NT2/D1 (cell line): ENCODE data around the gene CAMTA1.

Source experiments
- DNase-seq: peaks from one replicate; pipeline ENCODE4 v3.0.0-alpha.2; 2011; ENCODE audit warnings: low read depth, low spot score
- H3K27me3 ChIP-seq: 2 replicates; pipeline ENCODE4 v1.6.0; 2011; ENCODE audit warnings: mild to moderate bottlenecking; ENCODE audit not compliant: insufficient read length, insufficient read depth
- H3K36me3 ChIP-seq: 2 replicates; pipeline ENCODE4 v1.6.1; 2011; ENCODE audit warnings: mild to moderate bottlenecking, low read length, mixed read lengths; ENCODE audit not compliant: insufficient read depth, insufficient read length
- H3K4me1 ChIP-seq: 2 replicates; pipeline ENCODE4 v1.5.1; 2011; ENCODE audit not compliant: insufficient read depth, insufficient read length
- H3K4me3 ChIP-seq: 2 replicates; pipeline ENCODE4 v1.5.1; 2011; ENCODE audit warnings: low read depth; ENCODE audit not compliant: insufficient read length
- H3K9ac ChIP-seq: 2 replicates; pipeline ENCODE4 v1.6.0; 2011; ENCODE audit warnings: low read depth; ENCODE audit not compliant: insufficient read length
- H3K9me3 ChIP-seq: 2 replicates; pipeline ENCODE4 v1.5.1; 2011; ENCODE audit warnings: mild to moderate bottlenecking, low read length; ENCODE audit not compliant: insufficient read depth
- SUZ12 ChIP-seq: IDR thresholded peaks from 2 replicates; pipeline ENCODE4 v1.6.1; 2011; ENCODE audit not compliant: insufficient read length, insufficient read depth; ENCODE audit errors: extremely low read depth
- YY1 ChIP-seq: IDR thresholded peaks from 2 replicates; pipeline ENCODE4 v1.6.1; 2011; ENCODE audit not compliant: insufficient read length, insufficient read depth
- ZNF274 ChIP-seq: IDR thresholded peaks from 2 replicates; pipeline ENCODE4 v1.6.1; 2011; ENCODE audit warnings: mild to moderate bottlenecking, low read depth, low read length

Gene CAMTA1

DNA sequence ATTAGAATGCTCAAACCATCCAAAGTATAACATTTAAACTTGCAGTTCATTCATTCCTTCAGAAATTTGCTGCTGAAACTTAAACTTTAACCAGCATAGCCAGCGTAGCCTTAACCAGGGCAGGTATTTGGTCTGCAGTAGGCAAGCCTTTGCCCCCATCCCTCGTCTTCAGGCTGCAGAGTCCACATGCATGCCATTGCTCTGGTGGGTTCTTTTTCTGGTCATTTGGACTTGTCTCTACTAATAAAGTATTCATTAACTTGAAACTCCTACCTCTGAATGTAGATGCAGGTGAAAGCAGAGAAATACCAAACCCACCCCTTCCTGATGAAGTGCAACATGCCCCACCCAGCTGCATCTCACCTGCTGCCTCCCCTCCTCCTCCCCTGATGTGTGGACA, 100.2 kb downstream of the CAMTA1 start:
- Histone ChIP-seq H3K36me3 (peaks cover 7% of the 10 kb centered on the region), H3K9me3 (no peaks in the 10 kb centered on the region), H3K27me3 (no peaks in the 10 kb centered on the region), H3K4me3 (no peak overlapping the region), H3K9ac (no peak overlapping the region), H3K4me1 (no peaks in the 10 kb centered on the region)
- TF ChIP-seq YY1: no peak
- TF ChIP-seq SUZ12: no peak
- no peak for TF ChIP-seq ZNF274
- no peak for DNase-seq

DNA sequence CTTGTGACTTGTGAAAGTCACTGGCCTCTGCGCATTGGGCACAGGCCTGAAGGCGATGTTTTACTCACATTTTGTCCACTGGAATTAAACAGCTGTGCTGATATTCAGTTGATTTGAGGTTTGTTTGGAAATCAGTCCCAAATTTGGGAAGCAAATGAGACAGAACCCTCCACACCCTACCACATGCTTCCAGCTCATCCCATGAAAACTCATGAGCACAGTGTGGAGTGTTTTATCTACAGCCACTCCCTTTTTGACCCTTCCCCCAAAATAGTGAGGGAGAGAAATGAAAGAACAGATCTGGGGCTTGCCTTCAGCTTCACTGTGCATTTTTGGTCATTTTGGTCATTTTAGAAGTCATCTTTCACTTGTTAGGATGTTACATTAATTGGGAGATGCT, 101.3 kb downstream of the CAMTA1 start:
- TF ChIP-seq YY1 (no peak), ZNF274 (no peak), SUZ12 (no peak)
- no peaks in the 10 kb centered on the region for H3K4me1 ChIP-seq
- no peaks in the 10 kb centered on the region for H3K27me3 ChIP-seq
- DNase-seq: no peak
- H3K9me3 ChIP-seq: no peaks in the 10 kb centered on the region
- H3K4me3 ChIP-seq: no peak overlapping the region
- peaks cover 4% of the 10 kb centered on the region for H3K36me3 ChIP-seq
- no peak overlapping the region for H3K9ac ChIP-seq

- Histone ChIP-seq H3K9me3 (no peaks in the 10 kb centered on the region), H3K36me3 (peaks cover 2% of the 10 kb centered on the region), H3K4me3 (no peak overlapping the region), H3K9ac (no peak overlapping the region), H3K4me1 (no peaks in the 10 kb centered on the region), H3K27me3 (no peaks in the 10 kb centered on the region)
- DNase-seq: no peak
- TF ChIP-seq YY1 (no peak), SUZ12 (no peak), ZNF274 (no peak)
Observed at GRCh38 chr1:6888268-6888667, 103.0 kb downstream of the CAMTA1 start.

GRCh38 chr1:6888870-6889269, 103.6 kb downstream of the CAMTA1 start:
- DNase-seq: no peak
- TF ChIP-seq SUZ12 (no peak), ZNF274 (no peak), YY1 (no peak)
- H3K36me3 ChIP-seq: peaks cover 2% of the 10 kb centered on the region
- H3K4me3 ChIP-seq: no peak overlapping the region
- H3K27me3 ChIP-seq: no peaks in the 10 kb centered on the region
- H3K9ac ChIP-seq: no peak overlapping the region
- H3K4me1 ChIP-seq: no peaks in the 10 kb centered on the region
- H3K9me3 ChIP-seq: no peaks in the 10 kb centered on the region

- Histone ChIP-seq H3K9me3 (no peaks in the 10 kb centered on the region), H3K4me3 (no peak overlapping the region), H3K9ac (no peak overlapping the region), H3K27me3 (no peaks in the 10 kb centered on the region), H3K36me3 (peaks cover 2% of the 10 kb centered on the region), H3K4me1 (no peaks in the 10 kb centered on the region)
- DNase-seq: peak; percentile 25
- TF ChIP-seq SUZ12: no peak
- TF ChIP-seq ZNF274: no peak
- no peak for TF ChIP-seq YY1
Observed at GRCh38 chr1:6889875-6890480, 104.7 kb downstream of the CAMTA1 start.

DNA sequence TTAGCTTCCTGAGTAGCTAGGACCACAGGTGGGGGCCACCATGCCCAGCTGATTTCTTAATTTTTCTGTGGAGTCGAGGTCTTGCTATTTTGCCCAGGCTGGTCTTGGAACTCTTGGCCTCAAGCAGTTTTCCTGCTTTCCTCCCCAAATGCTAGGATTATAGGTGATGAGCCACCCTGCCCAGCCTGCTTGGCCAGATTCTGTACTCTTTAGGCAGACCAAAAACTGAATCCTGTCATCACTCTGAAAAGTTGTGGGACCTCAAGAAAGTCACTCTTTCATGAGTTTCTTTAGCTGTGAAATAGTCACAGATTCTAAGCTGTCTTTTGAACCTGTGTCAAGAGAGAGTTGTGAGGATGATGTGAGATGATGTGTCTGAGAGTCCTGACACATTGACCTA, 105.4 kb downstream of the CAMTA1 start:
- no peaks in the 10 kb centered on the region for H3K27me3 ChIP-seq
- no peak overlapping the region for H3K4me3 ChIP-seq
- TF ChIP-seq ZNF274 (no peak), YY1 (no peak), SUZ12 (no peak)
- H3K9ac ChIP-seq: no peak overlapping the region
- H3K4me1 ChIP-seq: no peaks in the 10 kb centered on the region
- H3K36me3 ChIP-seq: peaks cover 2% of the 10 kb centered on the region
- DNase-seq: no peak
- H3K9me3 ChIP-seq: no peaks in the 10 kb centered on the region

DNA sequence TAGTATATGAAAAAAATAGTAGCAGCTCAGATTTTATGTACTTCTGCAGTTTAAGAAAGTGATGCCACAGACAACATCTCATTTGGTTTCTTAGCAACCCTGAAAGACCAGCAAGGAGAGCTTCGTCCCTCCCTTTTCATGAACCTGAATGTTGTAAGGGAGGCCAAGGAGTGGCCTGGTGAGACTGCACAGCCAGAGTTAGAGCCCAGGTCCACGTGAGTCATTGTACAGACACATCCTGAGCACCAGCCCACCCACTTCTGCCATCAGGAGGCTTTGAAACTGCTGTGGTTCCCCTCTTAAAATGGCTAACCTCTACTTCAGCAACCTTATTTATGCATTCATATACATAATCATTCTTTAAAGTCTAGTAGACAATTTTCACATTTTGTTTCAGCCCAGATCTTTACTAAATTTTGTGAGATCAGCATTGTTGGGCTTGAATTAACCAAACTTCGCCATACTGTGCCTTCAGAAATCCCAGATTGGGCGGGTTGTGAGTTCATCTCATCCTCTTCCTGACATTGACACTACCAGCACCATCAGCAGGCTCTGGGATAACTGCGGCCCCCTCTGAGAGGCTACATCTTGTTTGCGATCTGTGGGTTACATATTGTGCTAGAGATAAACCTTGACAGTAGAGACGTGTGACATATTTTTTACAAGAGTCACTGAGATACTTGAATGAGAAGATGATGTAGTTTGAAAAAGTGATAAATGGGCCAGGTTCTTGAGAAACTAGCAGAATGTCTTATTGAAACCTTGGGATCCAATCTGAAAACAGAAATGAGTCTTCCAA, 106.7 kb downstream of the CAMTA1 start:
- no peaks in the 10 kb centered on the region for H3K27me3 ChIP-seq
- peaks cover 2% of the 10 kb centered on the region for H3K36me3 ChIP-seq
- no peak overlapping the region for H3K4me3 ChIP-seq
- no peak for TF ChIP-seq ZNF274
- TF ChIP-seq SUZ12: no peak
- TF ChIP-seq YY1: no peak
- H3K9ac ChIP-seq: no peak overlapping the region
- DNase-seq: no peak
- no peaks in the 10 kb centered on the region for H3K4me1 ChIP-seq
- H3K9me3 ChIP-seq: no peaks in the 10 kb centered on the region
